SK-N-MC (cell line): ENCODE measurements around the gene CCDC63.

Experiments used
- EZH2 ChIP-seq: fragments of 200-600 bp; sonication (generic); IDR thresholded peaks from one replicate; pipeline ENCODE4 v1.6.1; 2017; ENCODE audit warnings: antibody characterized with exemption
- FOXP2 ChIP-seq: optimal IDR thresholded peaks from 2 replicates; pipeline ENCODE3; 2011; ENCODE audit warnings: mild to moderate bottlenecking, moderate library complexity; ENCODE audit not compliant: insufficient read depth; ENCODE audit errors: extremely low read length, control extremely low read depth
- POLR2AphosphoS5 ChIP-seq: IDR thresholded peaks from 2 replicates; pipeline ENCODE4 v1.6.1; 2012; ENCODE audit warnings: mild to moderate bottlenecking, low read depth, low read length, borderline replicate concordance

- no peak for TF ChIP-seq POLR2AphosphoS5
- TF ChIP-seq EZH2 = no peak
- TF ChIP-seq FOXP2 = no peak
Measured at GRCh38 chr12:110798461-110798860, 48.3 kb upstream of the CCDC63 start.
